Activated T-cell treated with anti-CD3 and anti-CD28 coated beads for 4 hours (primary cell): ENCODE data around the gene ARFGAP3.

Source experiments
- DNase-seq: peaks from one replicate; pipeline ENCODE4 v3.0.0-alpha.2; 2020

The ARFGAP3 gene

DNA sequence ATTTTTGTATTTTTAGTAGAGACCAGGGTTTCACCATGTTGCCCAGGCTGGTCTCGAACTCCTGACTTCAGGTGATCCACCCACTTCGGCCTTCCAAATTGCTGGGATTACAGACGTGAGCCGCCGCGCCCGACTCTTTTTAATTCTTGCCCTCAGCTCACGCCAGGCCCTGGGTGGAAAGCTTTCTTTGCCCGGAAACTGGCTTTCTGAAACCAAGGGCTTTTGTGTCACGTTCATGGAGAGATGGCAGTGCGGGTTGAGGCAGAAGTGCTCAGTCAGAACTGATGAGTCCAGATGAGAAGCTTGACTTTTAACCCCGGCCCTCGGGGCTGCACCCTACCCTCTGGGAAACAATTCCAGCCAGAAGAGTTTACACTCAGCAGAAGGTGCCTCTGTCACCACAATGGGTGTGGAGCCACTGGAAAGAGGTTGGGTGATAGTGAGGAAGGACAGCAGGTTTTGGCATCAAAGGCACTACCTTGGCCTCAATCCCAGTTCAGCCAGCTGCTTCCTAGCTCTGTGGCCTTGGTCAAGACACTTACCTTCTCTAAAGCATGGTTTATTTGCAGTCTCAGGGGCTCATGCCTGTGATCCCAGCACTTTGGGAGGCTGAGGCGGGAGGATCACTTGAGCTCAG lies 890 bp upstream of the ARFGAP3 start:
- DNase-seq, result no peak

DNA sequence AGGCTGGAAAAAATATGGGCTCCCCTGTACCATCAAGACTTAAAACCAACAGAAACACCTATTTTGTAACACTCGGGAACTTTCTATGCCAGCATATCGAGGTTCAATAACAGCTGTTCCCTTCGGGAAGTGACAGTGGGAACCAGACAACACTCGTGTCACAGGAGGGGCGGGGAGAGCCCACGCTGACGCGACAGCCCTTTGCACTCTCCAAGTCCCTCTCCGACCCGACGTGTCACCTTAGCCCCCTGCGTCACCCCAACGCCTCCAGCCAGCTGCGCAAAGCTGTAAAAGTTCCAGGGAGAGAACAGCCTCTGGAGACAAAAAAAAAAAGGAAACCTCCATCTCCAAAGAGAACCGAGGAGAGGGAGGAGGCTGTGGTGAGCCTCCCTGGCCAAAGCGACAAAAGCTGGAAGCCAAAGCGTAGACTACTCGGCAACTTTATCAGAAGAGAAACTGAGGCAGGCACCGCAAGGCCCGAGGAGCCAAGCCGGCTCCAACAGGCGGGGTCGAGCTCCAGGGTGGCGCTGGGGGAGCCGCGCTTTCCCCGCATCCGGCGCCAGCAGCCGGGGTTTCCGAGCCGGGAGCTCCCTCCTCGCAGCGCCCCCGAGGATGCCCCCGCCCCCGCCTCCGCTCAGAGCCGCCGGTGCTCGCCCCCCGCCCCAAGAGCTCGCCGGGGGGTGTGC lies 751 bp downstream of the ARFGAP3 start:
- peak; percentile 42 for DNase-seq

DNA sequence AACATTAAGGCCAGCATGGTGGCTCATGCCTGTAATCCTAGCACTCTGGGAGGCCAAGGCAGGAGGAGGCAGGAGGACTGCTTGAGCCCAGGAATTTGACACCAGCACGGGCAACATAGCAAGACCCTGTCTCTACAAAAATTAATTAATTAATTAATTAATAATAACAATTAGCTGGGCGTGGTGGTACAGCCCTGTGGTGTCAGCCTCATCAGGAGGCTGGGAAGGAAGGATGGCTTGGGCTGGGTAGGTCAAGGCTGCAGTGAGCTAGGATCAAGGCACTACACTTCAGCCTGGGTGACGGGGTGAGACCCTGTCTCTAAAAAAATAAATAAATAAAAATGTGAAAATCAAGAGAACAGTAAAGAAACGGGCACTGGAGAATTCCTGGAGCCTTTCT lies 1.4 kb downstream of the ARFGAP3 start:
- DNase-seq, result no peak

DNA sequence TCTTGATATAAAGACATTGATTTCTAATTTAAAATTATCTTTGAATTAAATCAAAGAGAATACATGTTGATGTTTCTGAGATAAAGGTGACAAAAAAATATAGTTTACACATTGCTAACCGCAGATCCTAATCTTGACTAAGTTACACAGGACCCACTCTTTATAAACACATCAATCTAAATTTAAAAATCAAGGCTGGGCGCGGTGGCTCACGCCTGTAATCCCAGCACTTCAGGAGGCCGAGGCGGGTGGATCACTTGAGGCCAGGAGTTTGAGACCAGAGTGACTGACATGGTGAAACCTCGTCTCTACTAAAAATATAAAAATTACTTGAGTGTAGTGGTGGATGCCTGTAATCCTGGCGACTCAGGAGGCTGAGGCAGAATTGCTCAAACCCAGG lies 1.9 kb downstream of the ARFGAP3 start:
- no peak for DNase-seq

DNA sequence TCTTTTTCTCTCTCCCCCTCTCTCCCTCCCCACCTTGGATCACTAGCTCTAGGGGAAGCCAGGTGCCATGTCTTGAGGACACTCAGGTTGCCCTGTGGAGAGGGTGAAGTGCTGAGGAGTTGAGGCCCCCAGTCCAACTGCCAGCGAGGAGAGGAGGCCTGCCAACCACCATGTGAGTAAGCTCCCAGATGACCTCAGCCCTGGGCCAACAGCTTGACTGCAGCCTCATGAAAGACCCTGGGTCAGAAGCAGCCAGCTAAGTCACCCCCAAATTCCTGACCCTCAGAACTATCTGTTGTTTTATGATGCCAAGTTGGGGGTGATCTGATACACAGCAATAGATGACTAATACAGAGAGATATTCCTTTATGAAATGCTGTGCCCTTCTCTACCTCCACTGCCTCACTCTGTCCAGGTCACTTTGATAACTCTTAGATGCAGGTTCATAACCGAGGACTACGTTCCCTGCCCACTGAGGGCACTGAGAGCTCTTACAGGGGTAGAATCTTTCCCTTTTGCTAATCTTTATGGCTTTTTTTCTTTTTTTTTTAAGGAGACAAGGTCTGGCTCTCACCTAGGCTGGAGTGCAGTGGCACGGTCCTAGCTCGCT lies 8.0 kb downstream of the ARFGAP3 start:
- DNase-seq, result no peak

DNA sequence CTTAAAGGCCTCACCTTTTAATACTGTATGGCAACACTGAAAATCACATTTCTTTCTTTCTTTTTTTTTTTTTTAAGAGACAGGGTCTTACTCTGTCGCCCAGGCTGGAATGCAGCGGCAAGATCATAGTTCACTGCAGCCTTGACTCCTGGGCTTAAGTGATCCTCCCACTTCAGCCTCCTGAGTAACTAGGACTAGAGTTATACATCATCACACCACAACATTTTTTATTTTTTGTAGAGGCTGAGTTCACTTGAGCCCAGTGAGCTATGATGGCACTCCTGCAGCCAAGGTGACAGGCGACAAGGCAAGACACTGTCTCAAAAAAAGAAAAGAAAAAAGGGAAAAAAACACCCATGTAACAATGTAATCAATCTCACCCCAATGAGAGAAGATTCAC lies 10.0 kb downstream of the ARFGAP3 start:
- DNase-seq, result no peak

DNA sequence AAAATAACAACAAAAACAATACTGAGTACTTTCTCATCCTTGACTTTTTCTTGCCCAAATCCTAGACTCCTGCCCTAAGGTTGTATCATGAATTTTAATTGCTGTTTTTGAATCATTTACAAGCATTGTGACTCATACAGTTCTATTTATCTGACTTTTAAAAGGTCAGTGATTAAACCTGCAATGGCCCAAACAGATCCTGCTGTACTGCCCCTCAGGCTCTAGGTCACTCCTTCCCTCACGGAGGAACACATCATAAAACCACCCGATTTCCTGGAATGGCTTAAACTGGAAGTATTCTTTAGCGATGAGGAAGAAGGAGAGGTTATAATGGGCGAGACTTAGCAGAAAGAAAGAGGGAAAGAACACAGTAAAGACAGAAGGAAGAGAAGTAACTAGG lies 12.3 kb downstream of the ARFGAP3 start:
- DNase-seq, result no peak

DNA sequence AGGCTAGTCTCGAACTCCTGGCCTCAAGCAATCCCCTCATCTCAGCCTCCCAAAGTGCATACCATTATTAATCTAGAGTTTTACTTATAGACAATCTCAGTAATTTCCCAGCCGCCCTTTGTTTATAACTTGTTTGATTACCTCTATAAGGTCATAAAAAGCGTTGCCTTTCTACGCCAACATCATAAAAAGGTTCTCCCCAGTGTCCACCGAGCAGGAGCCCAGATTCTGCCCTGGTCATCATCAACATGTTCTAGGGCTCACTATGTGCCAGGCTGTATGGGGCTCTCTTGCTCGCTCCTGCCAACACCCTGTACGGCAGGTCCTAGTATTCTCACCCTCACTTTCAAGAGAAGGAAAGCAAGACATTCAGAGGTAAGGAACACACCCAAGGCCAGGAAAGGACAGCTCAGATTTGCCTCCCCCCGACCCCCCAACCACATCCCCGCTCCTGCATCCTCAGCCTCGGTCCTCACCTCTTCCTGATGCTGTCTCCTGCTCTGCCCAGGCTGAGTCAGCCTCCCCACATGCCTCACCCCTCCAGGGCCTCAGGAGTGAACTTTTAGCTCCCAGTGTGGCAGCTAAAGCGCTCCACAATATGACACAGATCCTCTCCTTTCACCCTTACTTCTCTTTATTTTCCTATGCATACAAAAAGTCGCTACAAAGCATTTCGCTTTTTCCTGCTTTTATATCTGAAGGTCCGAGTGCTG lies 14.3 kb downstream of the ARFGAP3 start:
- DNase-seq, result no peak

DNA sequence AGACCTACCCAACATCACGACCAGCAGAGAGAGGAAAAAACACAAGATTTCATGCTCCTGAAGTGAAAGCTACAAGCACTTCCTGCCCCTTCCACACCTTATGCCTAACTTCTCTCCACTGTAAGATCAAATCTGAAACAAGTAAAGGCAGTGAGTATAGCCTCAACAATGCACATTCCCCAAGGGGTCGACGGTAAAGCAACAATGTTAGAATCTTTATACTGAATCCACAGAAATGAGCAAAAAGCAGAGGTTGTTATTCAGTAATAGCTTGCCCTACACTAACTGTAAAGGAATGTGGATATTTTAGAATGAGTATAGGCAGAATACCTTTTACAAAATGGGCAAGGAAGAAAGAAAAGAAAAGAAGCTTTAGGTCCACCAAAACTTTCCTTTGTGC lies 15.6 kb downstream of the ARFGAP3 start:
- no peak for DNase-seq

DNA sequence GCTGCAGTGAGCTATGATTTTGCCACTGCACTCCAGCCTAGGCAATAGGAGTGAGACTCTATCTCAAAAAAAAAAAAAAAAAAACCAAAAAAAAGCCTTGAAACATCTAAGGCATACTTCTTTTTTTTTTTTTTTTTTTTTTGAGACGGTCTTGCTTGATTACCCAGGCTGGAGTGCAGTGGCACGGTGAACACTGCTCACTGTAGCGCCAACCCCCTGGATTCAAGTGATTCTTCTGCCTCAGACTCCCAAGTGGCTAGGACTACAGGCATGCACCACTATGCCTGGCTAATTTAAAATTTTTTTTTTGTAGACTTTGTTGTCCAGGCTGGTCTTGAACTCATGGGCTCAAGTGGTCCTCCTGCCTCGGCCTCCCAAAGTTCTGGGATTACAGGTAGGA lies 19.5 kb downstream of the ARFGAP3 start:
- DNase-seq, result no peak

DNA sequence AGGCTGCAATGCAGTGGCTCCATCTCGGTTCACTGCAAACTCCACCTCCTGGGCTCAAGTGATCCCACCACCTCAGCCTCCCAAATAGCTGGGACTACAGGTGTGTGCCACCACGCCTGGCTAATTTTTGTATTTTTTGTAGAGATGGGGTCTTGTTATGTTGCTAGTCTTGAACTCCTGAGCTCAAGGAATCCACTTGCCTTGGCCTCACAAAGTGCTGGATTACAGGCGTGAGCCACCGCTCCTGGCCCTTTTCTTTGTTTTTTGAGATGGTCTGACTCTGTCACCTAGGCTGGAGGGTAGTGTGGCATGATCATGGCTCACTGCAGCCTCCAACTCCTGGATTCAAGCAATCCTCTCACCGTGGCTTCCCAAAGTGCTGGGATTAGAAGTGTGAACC lies 21.0 kb downstream of the ARFGAP3 start:
- no peak for DNase-seq

DNA sequence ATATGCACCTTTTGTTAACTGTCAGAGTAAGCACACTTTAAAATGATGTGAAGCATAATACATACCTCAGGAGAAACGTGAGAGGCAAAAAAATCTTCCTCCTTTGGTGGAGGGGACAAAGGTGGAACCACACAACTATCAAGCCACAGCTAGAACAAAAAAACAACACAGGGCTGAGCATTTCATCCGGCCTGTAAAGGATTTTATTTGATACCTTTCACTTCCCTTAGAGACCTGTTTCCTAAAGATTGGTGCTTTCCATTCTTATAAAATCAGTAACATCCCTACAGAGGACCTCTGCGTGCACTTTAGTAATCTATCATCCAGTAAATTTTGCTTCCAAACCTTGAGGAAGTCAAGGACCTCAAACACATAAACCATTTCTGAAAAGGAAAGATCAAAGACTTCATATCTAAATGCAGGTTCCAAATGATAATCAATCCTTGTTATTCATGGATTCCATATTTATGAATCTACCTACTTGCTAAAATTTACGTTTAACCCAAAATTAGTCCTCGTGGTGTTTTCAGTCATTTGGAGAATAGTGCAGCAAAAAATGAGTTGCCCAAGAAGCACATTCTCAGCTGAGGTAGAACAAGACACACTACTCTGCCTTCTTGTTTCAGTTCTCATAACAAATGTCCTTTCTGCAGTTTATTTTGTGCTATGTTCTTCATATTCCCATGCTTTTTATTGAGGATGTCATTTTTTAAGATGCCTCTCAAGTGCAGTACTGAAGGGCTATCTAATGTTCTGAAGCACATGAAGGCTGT lies 22.7 kb downstream of the ARFGAP3 start:
- DNase-seq, result no peak

DNA sequence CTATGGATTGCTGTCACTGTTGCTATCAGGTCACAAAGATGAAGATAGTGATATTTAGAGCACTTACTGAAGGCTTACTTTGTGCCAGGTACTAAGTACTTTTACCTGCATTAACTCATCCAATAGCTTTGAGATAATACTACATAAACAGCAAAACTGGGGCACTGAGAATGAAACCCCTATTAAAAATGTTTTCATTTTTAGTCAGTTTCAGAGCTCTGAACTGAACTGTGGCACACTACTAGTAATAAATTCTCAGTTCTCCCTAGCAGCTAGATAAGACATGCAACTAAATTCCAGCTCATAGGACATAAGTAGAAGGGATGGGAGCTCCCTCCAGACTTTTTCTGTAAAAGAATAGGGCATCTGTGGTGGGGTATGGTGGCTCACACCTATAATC lies 24.0 kb downstream of the ARFGAP3 start:
- DNase-seq, result no peak

DNA sequence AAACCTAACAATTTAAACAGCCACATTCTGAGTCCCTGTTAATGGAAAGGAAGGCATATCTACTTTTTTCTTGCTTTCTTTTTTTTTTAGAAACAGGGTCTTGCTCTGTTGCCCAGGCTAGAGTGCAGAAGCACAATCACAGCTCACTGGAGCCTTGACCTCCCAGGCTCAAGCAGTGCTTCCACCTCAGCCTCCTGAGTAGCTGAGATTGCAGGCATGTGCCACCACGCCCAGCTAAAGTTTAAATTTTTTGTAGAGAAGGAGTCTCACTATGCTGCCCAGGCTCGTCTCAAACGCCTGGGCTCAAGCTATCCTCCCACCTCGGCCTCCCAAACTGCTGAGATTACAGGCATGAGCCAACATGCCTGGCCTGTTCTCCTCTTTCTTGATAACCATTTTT lies 25.4 kb downstream of the ARFGAP3 start:
- DNase-seq, result no peak

DNA sequence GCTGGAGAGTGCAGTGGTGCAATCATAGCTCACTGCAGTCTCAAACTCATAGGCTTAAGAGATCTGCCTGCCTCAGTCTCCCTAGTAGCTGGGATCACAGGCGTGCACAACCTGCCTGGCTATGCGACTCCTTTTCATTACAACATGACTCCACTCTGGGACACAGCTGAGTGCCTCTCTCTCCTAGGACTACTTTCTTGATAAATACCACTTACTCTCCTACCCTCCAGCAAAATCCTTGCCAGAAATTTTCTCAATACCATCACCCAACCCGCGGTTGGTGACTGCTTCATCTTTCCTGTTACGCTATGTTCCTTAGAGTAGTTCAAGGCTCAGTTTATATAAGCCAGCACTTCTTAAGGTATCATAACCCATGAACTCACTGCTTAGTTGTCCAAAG lies 26.9 kb downstream of the ARFGAP3 start:
- DNase-seq, result no peak

DNA sequence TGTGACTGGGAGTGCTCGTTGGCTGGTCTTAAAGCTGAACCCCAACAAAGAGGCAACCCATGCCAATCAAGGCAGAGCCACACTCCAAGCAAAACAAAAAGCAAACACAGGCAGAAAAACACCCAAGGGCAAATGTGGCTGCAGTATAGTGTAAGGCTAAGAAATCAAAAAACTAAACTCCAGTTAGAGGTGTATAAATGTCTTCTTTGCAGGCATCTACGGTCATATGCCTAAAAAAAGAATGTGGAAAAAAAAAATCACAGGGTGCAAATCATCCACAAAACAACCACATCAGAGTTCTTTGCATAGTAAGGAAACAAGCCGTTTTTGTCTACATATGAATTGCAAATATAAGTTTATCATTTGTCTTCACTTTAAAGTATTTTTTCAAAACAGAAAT lies 27.8 kb downstream of the ARFGAP3 start:
- DNase-seq, result no peak

DNA sequence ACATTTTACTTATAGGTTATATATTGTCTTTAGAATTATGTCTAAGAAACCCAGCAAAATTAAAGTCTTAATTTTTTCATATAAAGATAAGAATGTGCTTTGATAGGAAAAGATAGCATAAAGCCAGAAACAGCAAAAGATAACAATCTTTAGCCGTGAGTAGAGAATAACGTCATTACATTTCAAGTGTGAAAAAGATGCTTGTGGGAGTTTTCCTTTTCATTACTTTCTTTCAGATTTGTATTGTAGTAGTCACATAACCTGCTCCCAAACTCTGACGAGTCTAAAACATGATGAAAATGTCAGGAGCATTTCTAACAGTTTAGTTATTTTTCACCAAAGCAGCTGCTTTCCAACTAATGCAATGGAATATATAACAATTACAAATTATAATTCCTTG lies 31.3 kb downstream of the ARFGAP3 start:
- DNase-seq, result no peak

DNA sequence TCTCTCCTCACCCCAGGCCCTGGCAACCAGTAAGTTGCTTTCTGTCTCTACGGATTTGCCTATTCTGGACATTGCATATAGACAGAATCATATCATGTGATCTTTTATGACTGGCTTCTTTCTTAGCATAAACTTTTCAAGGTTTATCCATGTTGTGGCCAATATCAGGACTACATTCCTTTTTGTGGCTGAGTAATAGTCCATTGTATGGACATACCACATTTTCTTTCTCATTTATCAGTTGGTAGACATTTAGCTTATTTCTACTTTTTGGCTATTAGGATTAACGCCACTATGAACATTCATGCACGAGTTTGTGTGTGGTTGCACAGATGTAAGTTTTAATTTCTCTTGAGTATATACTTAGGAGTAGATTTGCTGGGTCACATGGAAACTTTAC lies 35.7 kb downstream of the ARFGAP3 start:
- no peak for DNase-seq

DNA sequence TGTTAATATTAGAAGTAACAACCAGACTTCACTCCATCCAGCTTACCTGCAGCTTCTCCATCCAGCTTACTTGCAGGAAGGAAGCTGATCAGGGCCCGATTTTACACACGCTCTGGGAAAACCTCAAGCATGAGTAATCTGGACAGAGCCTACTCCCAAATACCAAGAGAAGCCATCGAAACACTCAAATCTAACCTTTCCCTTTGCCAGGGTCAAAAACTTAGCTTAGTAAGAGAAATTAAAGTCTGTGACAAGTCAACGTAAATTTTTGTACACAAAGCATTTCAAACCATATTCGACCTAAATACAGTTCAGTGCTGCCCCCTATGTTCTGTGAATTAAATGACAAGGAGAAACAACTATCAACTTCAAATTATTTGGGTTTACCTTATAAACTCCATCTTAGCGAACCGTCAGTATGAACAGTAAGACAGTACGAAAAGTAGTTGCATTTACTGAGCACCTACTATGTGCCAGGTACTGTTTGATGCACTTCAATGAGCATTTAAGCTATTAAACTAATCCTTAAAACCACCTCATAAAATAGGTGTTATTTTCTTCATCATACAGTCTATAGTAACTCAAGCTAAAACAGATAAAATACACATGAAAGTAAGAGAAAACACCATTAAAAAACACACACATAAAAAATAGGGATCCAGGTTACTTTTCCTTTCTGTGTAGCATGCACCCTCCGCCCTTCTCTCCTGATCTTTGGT lies 36.9 kb downstream of the ARFGAP3 start:
- DNase-seq, result no peak

DNA sequence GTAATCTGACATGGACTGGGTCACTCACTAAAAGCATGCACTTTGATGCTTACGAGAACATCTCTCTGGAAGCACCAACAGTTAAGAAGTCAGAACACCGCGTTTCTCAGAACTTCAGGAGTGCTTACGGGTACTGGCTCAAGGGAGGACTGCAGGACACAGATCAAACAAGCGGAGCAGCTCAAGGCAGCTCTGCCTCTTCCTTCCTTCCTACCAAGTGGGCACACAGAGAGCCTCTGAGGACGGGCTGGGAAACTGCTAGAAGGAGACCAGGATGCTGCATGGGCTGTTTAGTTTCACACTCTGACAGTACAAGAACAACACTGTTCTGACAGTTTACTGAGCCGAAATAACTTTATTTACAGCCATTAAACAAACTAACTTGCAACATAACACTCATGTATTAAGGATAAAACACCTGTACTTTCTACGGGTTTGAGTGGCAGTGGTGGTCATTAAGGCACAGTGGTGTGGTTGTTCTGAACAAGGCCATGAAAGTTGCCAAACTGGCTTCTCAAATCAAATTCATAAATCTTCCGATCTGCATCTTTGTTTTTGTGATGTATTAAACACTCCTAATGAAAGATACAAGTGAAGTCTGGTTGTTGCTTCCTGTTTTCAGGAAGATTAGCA lies 37.5 kb downstream of the ARFGAP3 start:
- DNase-seq, result no peak

DNA sequence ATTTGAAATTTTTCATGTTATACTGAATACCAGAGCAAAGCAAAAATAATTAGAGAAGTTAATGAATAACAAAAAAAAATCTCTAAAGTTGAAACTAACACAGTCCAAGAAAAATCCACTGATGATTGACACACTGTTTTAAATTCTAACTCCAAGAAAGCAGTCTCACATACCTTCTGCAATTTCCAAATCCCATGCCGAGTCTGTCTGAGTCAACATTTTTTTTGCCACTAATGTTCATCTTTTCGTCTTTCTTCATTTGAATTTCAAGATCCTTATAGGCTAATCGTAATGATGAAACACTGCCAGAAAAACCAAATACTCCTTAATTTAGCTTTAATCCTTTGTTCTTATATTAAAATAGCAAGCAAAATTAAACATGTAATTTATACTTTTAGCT lies 39.5 kb downstream of the ARFGAP3 start:
- no peak for DNase-seq

DNA sequence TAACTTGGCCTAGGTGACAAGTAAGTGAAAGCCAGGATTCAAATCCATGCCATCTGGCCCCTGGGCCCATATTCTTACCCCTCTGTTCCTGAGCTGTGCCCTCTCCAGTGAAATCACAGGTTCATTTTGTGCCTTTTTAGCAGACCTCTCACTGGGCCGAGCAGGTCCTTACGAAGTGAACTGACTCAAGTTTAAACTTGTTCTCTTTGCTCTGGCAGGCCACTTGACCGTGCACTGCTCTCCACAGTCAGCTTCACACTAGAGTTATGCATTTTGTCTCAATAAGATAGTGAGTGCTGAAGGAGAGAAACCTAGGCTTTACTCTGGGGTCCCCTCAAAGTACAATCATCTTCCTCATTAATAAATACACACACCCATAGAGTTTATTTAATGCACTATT lies 40.7 kb downstream of the ARFGAP3 start:
- no peak for DNase-seq
